ENCODE data around the gene PDE7B. TPM values are rescaled to one million over a fixed set of nuclear protein-coding genes. Genes with fewer than 3 reads are reported as not detected.

PDE7B gene
- total and polyA plus RNA-seq, 3 experiments from 2014 or later: 0.04 to 0.24 (median 0.07) TPM

DNA sequence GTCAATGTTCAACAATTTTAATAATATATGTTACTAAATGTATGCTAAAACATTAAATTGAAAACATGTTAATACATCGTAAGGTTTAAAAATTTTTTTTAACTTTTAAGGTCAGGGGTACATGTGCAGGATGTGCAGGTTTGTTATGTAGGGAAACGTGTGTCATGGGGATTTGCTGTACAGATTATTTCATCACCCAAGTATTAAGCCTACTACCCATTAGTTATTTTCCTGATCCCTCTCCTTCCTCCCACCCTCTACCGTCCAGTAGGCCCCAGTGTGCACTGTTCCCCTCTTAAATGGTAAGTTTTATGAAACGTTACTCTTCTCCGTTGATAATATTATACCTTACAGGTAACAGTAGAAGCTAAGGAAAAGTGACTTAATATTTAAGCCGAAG lies 15.8 kb downstream of the PDE7B start:
- Histone ChIP-seq H3K27ac (ENCODE audit: low read depth, low read length) (no peak overlapping the region), H3K4me1 (ENCODE audit: insufficient read depth, low read length) (no peaks in the 10 kb centered on the region), H3K27me3 (ENCODE audit: insufficient read depth, low read length, poor library complexity, severe bottlenecking) (no peaks in the 10 kb centered on the region), H3K4me3 (ENCODE audit: low read length) (no peak overlapping the region), H3K9me3 (ENCODE audit: low read length) (no peaks in the 10 kb centered on the region), H3K36me3 (ENCODE audit: insufficient read depth, low read length) (no peaks in the 10 kb centered on the region)
- Mint-ChIP-seq H3K4me3 (no peak overlapping the region), H3K27me3 (no peaks in the 10 kb centered on the region), H3K4me1 (no peaks in the 10 kb centered on the region), H3K27ac (no peak overlapping the region), H3K9me3 (no peaks in the 10 kb centered on the region), H3K36me3 (peaks cover 0 to 8% (median 0%) of the 10 kb centered on the region in 3 donors)
- ChIA-PET POLR2A (interaction anchor here (0.6 kb wide), 2 partner anchors 464 to 546 kb away, joined by 3 to 4 read pairs; no protein-coding TSS in a partner anchor), CTCF (interaction anchor here (1.0 to 1.3 kb wide), 3 partner anchors 9 to 62 kb away, joined by 3 to 4 read pairs (median 3); no protein-coding TSS in a partner anchor)
- DNase-seq: no peak

DNA sequence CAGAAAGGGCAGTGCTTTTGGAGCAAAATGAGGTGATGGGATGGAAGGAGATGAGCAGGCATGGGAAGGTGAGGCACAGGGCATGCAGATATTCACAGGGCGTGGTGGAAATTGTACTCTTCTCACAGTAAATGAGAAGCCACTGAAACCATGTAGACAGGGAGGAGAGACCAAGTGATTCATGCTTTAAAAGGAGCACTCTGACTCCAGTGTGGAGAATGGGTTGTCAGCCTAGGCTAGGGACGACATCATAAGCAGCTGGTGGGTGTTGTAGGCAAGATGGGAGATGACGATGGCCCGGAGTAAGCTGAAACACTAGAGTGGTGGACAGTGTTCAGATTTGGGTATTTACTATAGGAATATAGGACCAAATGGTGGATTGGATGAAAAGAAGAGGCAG lies 18.4 kb downstream of the PDE7B start:
- Mint-ChIP-seq H3K27ac (peak overlapping the region in 2 of 8 donors; percentile 14 to 49), H3K27me3 (no peaks in the 10 kb centered on the region), H3K4me3 (peak overlapping the region in 1 of 7 donors; percentile 28), H3K4me1 (no peaks in the 10 kb centered on the region), H3K9me3 (no peaks in the 10 kb centered on the region), H3K36me3 (peaks cover 0 to 7% (median 0%) of the 10 kb centered on the region in 3 donors)
- Histone ChIP-seq H3K27me3 (ENCODE audit: insufficient read depth, low read length, poor library complexity, severe bottlenecking) (no peaks in the 10 kb centered on the region), H3K27ac (ENCODE audit: low read depth, low read length) (no peak overlapping the region), H3K9me3 (ENCODE audit: low read length) (no peaks in the 10 kb centered on the region), H3K36me3 (ENCODE audit: insufficient read depth, low read length) (no peaks in the 10 kb centered on the region), H3K4me3 (ENCODE audit: low read length) (no peak overlapping the region), H3K4me1 (ENCODE audit: insufficient read depth, low read length) (no peaks in the 10 kb centered on the region)
- DNase-seq: no peak
- CTCF ChIA-PET: interaction anchor here (1.1 kb wide), 1 partner anchor 11 kb away, joined by 4 read pairs; no protein-coding TSS in a partner anchor
- POLR2A ChIA-PET: no interaction called here

DNA sequence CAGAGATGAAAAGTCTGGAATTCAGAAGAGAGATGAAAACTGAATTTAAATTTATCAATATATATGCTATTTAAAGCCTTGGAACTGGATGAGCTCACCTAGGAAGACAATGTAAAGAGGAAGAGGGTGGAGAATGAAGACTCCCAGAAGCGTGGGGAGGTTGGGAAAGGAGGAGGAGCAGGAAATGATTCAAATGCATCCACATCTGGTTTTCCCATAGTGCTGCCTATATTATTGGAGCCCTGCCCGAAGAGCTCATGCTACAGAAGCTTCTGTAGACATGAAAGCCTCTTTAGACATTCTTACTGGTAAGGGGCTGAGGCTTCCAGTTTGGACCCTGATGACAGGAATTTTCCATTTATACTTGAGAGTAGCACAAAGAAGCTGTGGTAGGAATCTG lies 19.2 kb downstream of the PDE7B start:
- Mint-ChIP-seq H3K4me3 (no peak overlapping the region), H3K9me3 (no peaks in the 10 kb centered on the region), H3K4me1 (peaks cover 1 to 2% (median 2%) of the 10 kb centered on the region in 3 donors), H3K27ac (no peak overlapping the region), H3K27me3 (no peaks in the 10 kb centered on the region), H3K36me3 (no peaks in the 10 kb centered on the region)
- Histone ChIP-seq H3K27me3 (ENCODE audit: insufficient read depth, low read length, poor library complexity, severe bottlenecking) (no peaks in the 10 kb centered on the region), H3K4me1 (ENCODE audit: insufficient read depth, low read length) (peaks cover 4% of the 10 kb centered on the region), H3K36me3 (ENCODE audit: insufficient read depth, low read length) (no peaks in the 10 kb centered on the region), H3K9me3 (ENCODE audit: low read length) (no peaks in the 10 kb centered on the region), H3K4me3 (ENCODE audit: low read length) (no peak overlapping the region), H3K27ac (ENCODE audit: low read depth, low read length) (no peak overlapping the region)
- CTCF ChIA-PET: interaction anchor here (1.1 kb wide), 1 partner anchor 10 kb away, joined by 4 read pairs; no protein-coding TSS in a partner anchor
- POLR2A ChIA-PET: no interaction called here
- no peak for DNase-seq

DNA sequence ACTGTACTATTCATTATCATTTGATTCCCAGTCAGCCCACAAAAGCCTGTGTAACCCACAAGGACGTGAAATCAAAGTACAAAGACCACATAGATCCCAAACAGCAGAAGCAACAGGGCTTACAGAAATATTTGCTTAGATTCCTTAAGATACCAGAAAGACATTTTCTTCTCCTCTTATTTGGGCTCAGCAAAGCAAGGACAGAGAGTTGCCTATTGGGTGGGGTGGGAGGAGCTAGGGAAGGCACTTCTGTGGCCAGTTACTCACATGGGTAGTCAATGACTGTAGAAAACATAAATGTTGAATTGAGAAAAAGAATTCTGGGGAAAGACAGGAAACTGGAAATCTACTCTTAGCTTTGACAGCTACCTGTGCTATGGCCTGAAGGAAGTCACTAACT lies 19.8 kb downstream of the PDE7B start:
- Mint-ChIP-seq H3K9me3 (no peaks in the 10 kb centered on the region), H3K36me3 (no peaks in the 10 kb centered on the region), H3K4me3 (no peak overlapping the region), H3K4me1 (peaks cover 5 to 7% (median 6%) of the 10 kb centered on the region in 3 donors), H3K27ac (no peak overlapping the region), H3K27me3 (no peaks in the 10 kb centered on the region)
- Histone ChIP-seq H3K36me3 (ENCODE audit: insufficient read depth, low read length) (no peaks in the 10 kb centered on the region), H3K27ac (ENCODE audit: low read depth, low read length) (no peak overlapping the region), H3K27me3 (ENCODE audit: insufficient read depth, low read length, poor library complexity, severe bottlenecking) (no peaks in the 10 kb centered on the region), H3K9me3 (ENCODE audit: low read length) (no peaks in the 10 kb centered on the region), H3K4me3 (ENCODE audit: low read length) (no peak overlapping the region), H3K4me1 (ENCODE audit: insufficient read depth, low read length) (peaks cover 9% of the 10 kb centered on the region)
- DNase-seq: no peak
- POLR2A ChIA-PET: no interaction called here
- CTCF ChIA-PET: no interaction called here

DNA sequence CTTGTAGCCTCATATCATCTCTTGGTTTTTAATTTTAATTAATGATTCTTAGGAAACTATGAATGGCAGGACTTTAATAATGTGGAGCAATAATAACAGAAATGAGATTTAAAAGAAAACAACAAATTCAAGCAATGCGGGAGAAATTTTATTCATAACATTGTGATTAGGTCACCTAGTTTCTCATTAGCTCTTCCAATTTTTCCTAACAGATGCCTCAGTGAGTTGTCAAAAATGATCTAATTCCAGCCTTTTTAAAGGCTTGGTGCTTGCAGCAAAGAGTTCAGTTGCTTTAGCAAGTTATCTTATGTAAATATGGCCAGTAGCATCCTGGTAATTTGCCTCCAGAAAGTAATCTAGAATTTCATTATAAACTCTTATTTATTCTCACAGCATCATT lies 20.4 kb downstream of the PDE7B start:
- Mint-ChIP-seq H3K9me3 (no peaks in the 10 kb centered on the region), H3K4me3 (no peak overlapping the region), H3K4me1 (peaks cover 7 to 9% (median 8%) of the 10 kb centered on the region in 3 donors), H3K36me3 (no peaks in the 10 kb centered on the region), H3K27ac (no peak overlapping the region), H3K27me3 (no peaks in the 10 kb centered on the region)
- H3K27me3 ChIP-seq (ENCODE audit: insufficient read depth, low read length, poor library complexity, severe bottlenecking): no peaks in the 10 kb centered on the region
- H3K9me3 ChIP-seq (ENCODE audit: low read length): no peaks in the 10 kb centered on the region
- DNase-seq: no peak
- H3K27ac ChIP-seq (ENCODE audit: low read depth, low read length): no peak overlapping the region
- peaks cover 10% of the 10 kb centered on the region for H3K4me1 ChIP-seq (ENCODE audit: insufficient read depth, low read length)
- ChIA-PET CTCF (no interaction called here), POLR2A (no interaction called here)
- H3K4me3 ChIP-seq (ENCODE audit: low read length): no peak overlapping the region
- H3K36me3 ChIP-seq (ENCODE audit: insufficient read depth, low read length): no peaks in the 10 kb centered on the region

DNA sequence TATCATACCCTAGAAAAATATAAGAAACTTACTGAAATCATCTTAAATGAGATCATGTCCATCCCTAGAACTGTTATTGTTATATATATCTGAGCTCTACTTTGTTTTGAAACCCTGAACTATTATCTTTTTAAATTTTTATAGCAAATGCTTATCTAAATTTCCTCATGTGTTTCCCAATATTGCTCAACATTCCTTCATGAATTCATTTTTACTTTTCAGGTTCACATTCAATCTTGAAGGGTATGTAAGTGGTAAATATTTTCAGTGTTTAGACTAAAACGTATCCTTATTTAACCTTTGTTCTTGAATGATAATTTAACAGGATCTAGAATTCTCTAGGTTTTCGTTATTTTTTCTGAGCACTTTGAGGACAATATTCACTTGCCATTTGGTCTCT lies 23.9 kb downstream of the PDE7B start:
- no peak for DNase-seq
- no peak overlapping the region for H3K27ac ChIP-seq (ENCODE audit: low read depth, low read length)
- Mint-ChIP-seq H3K9me3 (no peaks in the 10 kb centered on the region), H3K36me3 (no peaks in the 10 kb centered on the region), H3K4me1 (peaks cover 20 to 27% (median 20%) of the 10 kb centered on the region in 3 donors), H3K4me3 (no peak overlapping the region), H3K27me3 (no peaks in the 10 kb centered on the region), H3K27ac (peak overlapping the region in 1 of 8 donors; percentile 92)
- peaks cover 17% of the 10 kb centered on the region for H3K4me1 ChIP-seq (ENCODE audit: insufficient read depth, low read length)
- ChIA-PET CTCF (no interaction called here), POLR2A (no interaction called here)
- no peaks in the 10 kb centered on the region for H3K27me3 ChIP-seq (ENCODE audit: insufficient read depth, low read length, poor library complexity, severe bottlenecking)
- no peaks in the 10 kb centered on the region for H3K36me3 ChIP-seq (ENCODE audit: insufficient read depth, low read length)
- no peaks in the 10 kb centered on the region for H3K9me3 ChIP-seq (ENCODE audit: low read length)
- H3K4me3 ChIP-seq (ENCODE audit: low read length): no peak overlapping the region

DNA sequence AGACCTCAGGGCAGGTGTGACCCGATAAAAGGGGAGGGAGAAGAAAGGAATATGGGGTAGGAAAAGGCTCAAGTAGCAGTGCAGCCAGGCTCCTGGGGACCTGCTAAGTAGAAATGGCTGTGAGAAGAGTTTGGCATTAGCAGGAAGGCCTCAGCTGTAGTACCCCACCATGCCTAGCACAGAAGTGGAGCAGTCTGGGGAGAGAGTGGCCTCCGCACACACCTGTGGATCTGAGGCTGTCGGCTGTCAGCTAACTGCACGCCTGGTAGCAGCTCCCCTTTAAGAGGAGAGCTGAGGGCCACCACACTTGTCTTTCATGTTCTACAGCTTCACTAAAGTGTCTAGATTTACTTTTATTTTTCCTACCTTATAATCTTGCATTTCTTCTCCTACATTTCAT lies 24.6 kb downstream of the PDE7B start:
- Mint-ChIP-seq H3K4me1 (peaks cover 26 to 33% (median 26%) of the 10 kb centered on the region in 3 donors), H3K27ac (peak overlapping the region in 5 of 8 donors; percentile 1 to 92 (median 56)), H3K27me3 (no peaks in the 10 kb centered on the region), H3K36me3 (no peaks in the 10 kb centered on the region), H3K4me3 (no peak overlapping the region), H3K9me3 (no peaks in the 10 kb centered on the region)
- peaks cover 22% of the 10 kb centered on the region for H3K4me1 ChIP-seq (ENCODE audit: insufficient read depth, low read length)
- H3K27ac ChIP-seq (ENCODE audit: low read depth, low read length): no peak overlapping the region
- ChIA-PET POLR2A (no interaction called here), CTCF (interaction anchor here (0.8 to 1.0 kb wide), 2 partner anchors 8 to 34 kb away, joined by 3 read pairs; no protein-coding TSS in a partner anchor)
- peak in 1 of 5 donors; percentile 33 for DNase-seq
- no peaks in the 10 kb centered on the region for H3K36me3 ChIP-seq (ENCODE audit: insufficient read depth, low read length)
- no peaks in the 10 kb centered on the region for H3K27me3 ChIP-seq (ENCODE audit: insufficient read depth, low read length, poor library complexity, severe bottlenecking)
- no peak overlapping the region for H3K4me3 ChIP-seq (ENCODE audit: low read length)
- H3K9me3 ChIP-seq (ENCODE audit: low read length): no peaks in the 10 kb centered on the region

DNA sequence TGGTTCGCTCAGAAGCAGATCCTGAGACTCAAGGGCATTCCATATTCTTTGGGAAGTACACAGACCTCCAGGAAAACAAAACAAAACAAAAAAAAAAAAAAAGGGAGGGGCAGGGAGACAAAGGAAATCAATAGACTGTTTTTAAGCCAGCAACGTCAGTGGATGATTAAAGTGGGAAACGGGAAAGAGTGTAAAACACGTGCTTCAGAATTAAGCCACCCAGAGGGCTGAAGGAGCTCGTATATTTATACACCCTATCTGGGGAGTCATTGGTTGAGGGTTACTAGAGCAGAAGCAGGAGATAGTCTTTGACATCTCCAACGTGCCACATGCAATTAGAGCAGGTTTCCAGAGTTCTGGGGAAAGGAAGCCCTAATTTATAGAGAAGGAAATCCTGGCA lies 26.2 kb downstream of the PDE7B start:
- peaks cover 34 to 49% (median 41%) of the 10 kb centered on the region in 3 donors for H3K4me1 Mint-ChIP-seq
- Histone ChIP-seq H3K4me1 (ENCODE audit: insufficient read depth, low read length) (peaks cover 38% of the 10 kb centered on the region), H3K27ac (ENCODE audit: low read depth, low read length) (no peak overlapping the region), H3K27me3 (ENCODE audit: insufficient read depth, low read length, poor library complexity, severe bottlenecking) (no peaks in the 10 kb centered on the region), H3K4me3 (ENCODE audit: low read length) (no peak overlapping the region), H3K9me3 (ENCODE audit: low read length) (no peaks in the 10 kb centered on the region), H3K36me3 (ENCODE audit: insufficient read depth, low read length) (no peaks in the 10 kb centered on the region)
- H3K27ac Mint-ChIP-seq: peak overlapping the region in 1 of 8 donors; percentile 71
- no peaks in the 10 kb centered on the region for H3K9me3 Mint-ChIP-seq
- POLR2A ChIA-PET: no interaction called here
- CTCF ChIA-PET: no interaction called here
- no peaks in the 10 kb centered on the region for H3K27me3 Mint-ChIP-seq
- peaks cover 0 to 6% (median 2%) of the 10 kb centered on the region in 3 donors for H3K36me3 Mint-ChIP-seq
- no peak overlapping the region for H3K4me3 Mint-ChIP-seq
- DNase-seq: no peak

All from CD8-positive, alpha-beta memory T cell (primary cell).